Activated T-helper 17 cell treated with anti-CD3 and anti-CD28 coated beads, Interleukin-2, amount 50 U/mL, for 72 hours (primary cell): ENCODE results near the gene KIAA0513. TPM values are rescaled to one million over a fixed set of nuclear protein-coding genes. Genes with fewer than 3 reads are reported as not detected.

Experiments
- ATAC-seq: fragments of 150-1000 bp; cut with Tn5 transposase; replicated peaks from 2 replicates; pipeline ENCODE4 v1.10.0; 2021; ENCODE audit warnings: mild to moderate bottlenecking, moderate library complexity
- H3K27ac Mint-ChIP-seq: one replicate; pipeline ENCODE4 v1.8.0; 2022; ENCODE audit warnings: mixed read lengths
- H3K27me3 Mint-ChIP-seq: one replicate; pipeline ENCODE4 v1.8.0; 2022; ENCODE audit warnings: mixed read lengths
- H3K36me3 Mint-ChIP-seq: one replicate; pipeline ENCODE4 v1.8.0; 2022; ENCODE audit warnings: low read depth, mild to moderate bottlenecking, mixed read lengths
- H3K4me1 Mint-ChIP-seq: one replicate; pipeline ENCODE4 v1.8.0; 2022; ENCODE audit warnings: mixed read lengths
- H3K4me3 Mint-ChIP-seq: one replicate; pipeline ENCODE4 v1.8.0; 2022; ENCODE audit warnings: mild to moderate bottlenecking, mixed read lengths
- H3K9me3 Mint-ChIP-seq: one replicate; pipeline ENCODE4 v1.8.0; 2022; ENCODE audit warnings: mixed read lengths
- total RNA-seq, 2 donors: library from RNA; stranded (reverse); gene quantifications; one replicate each; pipeline ENCODE4 v1.2.3, GENCODE V29; 2022

Gene KIAA0513
- total RNA-seq, 2 donors from 2014 or later: 3.9 to 9.6 TPM

DNA sequence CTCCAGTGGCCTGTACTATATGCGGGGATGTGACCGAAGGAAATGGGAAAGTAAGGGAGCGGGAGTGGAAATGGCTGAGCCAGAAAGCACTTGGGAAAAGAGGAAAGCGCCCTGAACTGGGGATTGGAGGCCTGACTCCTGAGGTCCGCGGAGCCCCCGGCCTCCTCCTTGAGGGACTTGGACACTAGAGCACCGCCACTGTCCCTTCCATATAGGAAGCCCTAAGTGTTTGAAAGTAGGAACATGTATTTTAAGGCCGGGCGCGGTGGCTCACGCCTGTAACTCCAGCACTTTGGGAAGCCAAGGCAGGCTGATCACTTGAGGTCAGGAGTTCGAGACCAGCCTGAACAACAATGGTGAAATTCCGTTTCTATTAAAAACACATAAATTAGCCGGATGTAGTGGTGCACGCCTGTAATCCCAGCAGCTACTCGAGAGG is 15.7 kb upstream of the KIAA0513 start:
- peaks cover 15% of the 10 kb centered on the region for H3K36me3 Mint-ChIP-seq
- no peaks in the 10 kb centered on the region for H3K27me3 Mint-ChIP-seq
- H3K4me1 Mint-ChIP-seq: peaks cover 10% of the 10 kb centered on the region
- peak overlapping the region; percentile 100 for H3K4me3 Mint-ChIP-seq
- peak overlapping the region; percentile 99 for H3K27ac Mint-ChIP-seq
- no peak for ATAC-seq
- no peaks in the 10 kb centered on the region for H3K9me3 Mint-ChIP-seq

DNA sequence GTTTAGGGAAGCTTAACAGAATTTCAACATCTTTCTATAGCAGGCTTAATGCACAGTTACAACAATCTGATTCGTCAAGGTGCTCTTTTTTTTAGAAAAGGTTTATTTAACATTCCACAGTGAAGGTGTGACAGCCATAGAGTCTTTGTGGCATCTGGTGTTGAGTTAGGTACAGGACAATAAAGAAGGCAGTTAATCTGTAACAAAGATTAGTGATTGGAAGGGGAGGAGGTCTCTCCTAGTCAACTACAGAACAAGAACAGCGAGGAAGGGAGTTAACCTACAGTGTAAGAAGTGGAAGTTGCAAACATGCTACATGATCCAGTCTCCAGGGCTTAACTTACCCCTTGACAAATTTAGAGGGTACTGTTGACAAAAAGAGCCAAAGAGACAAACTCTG is 13.3 kb upstream of the KIAA0513 start:
- H3K27ac Mint-ChIP-seq: no peak overlapping the region
- no peaks in the 10 kb centered on the region for H3K27me3 Mint-ChIP-seq
- no peaks in the 10 kb centered on the region for H3K9me3 Mint-ChIP-seq
- no peak for ATAC-seq
- H3K36me3 Mint-ChIP-seq: peaks cover 7% of the 10 kb centered on the region
- peaks cover 16% of the 10 kb centered on the region for H3K4me1 Mint-ChIP-seq
- H3K4me3 Mint-ChIP-seq: no peak overlapping the region

DNA sequence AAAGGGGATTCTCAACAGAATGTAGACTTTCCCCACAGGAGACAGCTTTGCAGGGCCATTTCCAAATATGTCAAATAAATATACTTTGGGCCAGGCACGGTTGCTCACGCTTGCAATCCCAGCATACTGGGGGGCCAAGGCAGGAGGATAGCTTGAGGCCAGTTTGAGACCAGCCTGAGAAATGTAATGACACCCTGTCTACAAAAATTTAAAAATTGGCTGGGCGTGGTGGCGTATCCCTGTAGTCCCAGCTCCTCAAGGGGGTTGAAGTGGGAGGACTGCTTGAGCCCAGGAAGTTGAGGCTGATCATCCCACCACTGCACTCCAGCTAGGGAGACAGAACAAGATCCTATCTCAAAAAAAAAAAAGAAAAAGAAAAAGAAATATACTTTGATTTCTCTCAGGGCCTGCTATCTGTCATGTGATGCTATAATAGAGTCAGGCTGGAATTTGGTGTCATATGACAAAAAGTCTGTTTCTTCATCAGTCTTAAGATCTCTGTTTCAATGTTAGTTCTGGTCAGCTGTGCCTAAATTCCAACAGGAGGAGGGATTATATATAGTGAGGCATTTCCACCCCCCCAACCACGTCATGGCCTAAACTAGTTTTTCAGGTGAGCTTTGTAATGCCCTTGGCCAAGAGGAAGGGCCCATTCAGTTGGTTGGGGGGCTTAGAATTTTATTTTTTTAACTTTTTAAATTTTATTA is 12.0 kb upstream of the KIAA0513 start:
- H3K27me3 Mint-ChIP-seq: no peaks in the 10 kb centered on the region
- no peak overlapping the region for H3K4me3 Mint-ChIP-seq
- peaks cover 4% of the 10 kb centered on the region for H3K36me3 Mint-ChIP-seq
- ATAC-seq: no peak
- H3K9me3 Mint-ChIP-seq: no peaks in the 10 kb centered on the region
- H3K4me1 Mint-ChIP-seq: peaks cover 12% of the 10 kb centered on the region
- no peak overlapping the region for H3K27ac Mint-ChIP-seq

DNA sequence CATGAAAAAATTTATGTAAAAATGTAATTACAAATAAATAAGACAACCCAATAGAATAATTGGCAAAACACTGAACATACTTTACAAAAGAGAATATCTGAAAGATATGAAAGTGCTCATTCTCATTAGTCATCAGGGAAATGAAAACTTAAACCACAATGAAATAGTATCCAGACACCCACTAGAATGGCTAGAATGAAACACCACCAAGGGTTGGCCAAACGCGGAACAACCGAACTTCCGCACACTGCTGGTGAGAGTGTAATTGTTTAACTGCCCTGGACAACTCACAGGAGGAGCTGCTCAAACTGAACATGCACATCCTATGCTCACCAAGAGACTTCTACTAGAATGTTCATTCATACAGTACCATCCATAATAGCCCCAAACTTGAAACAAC is 10.4 kb upstream of the KIAA0513 start:
- H3K27ac Mint-ChIP-seq: no peak overlapping the region
- no peaks in the 10 kb centered on the region for H3K27me3 Mint-ChIP-seq
- H3K4me3 Mint-ChIP-seq: no peak overlapping the region
- ATAC-seq: peak; percentile 96
- H3K4me1 Mint-ChIP-seq: peaks cover 7% of the 10 kb centered on the region
- H3K36me3 Mint-ChIP-seq: no peaks in the 10 kb centered on the region
- H3K9me3 Mint-ChIP-seq: no peaks in the 10 kb centered on the region

DNA sequence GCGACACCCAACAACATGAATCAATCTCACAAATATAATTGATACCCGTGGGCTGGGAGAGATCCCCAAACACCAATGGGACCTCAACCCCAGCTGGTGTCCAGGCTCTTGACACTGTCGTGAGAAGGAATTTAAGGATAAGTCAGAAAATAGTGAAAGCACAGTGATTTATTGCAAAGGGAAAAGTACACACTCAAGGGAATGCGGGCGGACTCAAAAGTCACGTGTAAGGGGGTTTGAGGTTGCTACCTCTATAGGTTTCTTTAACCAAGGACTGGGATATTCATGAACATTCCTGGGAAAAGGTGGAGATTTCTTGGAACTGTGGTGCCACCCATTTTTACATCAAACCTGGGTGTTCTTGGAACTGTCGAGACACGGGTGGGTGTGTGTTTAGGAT is 10.0 kb upstream of the KIAA0513 start:
- Mint-ChIP-seq H3K9me3 (no peaks in the 10 kb centered on the region), H3K36me3 (no peaks in the 10 kb centered on the region), H3K27ac (no peak overlapping the region), H3K4me1 (peaks cover 7% of the 10 kb centered on the region), H3K27me3 (no peaks in the 10 kb centered on the region), H3K4me3 (no peak overlapping the region)
- ATAC-seq: no peak

DNA sequence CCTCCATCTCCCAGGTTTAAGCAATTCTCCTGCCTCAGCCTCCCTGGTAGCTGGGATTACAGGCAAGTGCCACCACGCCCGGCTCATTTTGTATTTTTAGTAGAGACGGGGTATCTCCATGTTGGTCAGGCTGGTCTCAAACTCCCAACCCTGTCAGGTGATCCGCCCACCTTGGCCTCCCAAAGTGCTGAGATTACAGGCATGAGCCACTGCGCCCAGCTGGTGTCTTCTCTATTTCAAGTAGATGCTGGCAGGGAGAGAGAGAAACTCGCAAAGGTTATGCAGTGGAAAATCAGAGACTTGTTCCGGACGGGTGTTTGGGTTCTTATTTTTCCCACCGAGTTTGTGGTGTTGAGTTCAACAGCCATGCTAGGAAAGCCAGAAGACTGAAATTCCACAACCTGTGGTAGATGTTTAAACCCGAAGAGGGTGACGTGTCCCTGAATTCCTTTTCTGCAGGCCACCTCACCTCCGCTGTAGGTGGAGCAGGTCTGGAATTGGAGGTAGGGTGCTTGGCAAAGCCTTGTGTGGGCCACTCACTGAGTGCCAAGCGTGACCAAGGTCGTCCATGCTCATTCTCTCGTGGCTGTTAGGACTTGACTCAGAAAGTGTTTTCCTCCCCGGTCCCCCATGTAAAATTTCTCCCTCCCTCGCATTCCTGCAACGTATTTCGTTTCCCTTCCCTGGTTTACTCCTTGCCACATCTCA is 8.9 kb upstream of the KIAA0513 start:
- no peak for ATAC-seq
- Mint-ChIP-seq H3K4me1 (peaks cover 7% of the 10 kb centered on the region), H3K27ac (no peak overlapping the region), H3K4me3 (no peak overlapping the region), H3K36me3 (no peaks in the 10 kb centered on the region), H3K9me3 (no peaks in the 10 kb centered on the region), H3K27me3 (no peaks in the 10 kb centered on the region)

DNA sequence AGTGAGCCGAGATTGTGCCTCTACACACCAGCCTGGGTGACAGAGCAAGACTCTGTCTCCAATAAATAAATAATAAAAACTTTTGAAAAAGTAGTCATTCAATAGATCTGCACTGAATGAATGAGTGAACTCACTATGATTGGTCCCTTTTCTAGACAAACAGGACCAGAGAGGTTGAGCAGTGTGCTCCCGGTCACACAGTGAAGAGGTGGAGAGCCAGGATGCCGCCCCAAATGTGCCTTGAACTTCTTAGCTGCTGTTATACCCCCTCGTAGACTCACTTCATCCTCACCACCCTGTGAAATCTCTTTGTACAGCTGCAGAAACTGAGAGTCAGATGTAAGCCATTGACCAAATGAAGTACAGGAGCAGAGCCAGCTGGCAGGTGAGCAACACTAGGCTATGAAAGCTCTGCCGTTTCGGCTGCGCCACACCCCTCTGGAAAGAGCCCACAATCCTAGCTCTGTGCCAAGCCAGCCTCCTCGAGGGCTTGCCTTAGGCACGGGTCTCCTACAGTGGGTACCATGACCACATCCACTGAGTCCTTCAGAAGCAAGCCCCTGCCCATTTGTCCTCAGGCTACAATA is 7.8 kb upstream of the KIAA0513 start:
- Mint-ChIP-seq H3K4me3 (no peak overlapping the region), H3K9me3 (no peaks in the 10 kb centered on the region), H3K27ac (no peak overlapping the region), H3K4me1 (peaks cover 7% of the 10 kb centered on the region), H3K27me3 (no peaks in the 10 kb centered on the region), H3K36me3 (no peaks in the 10 kb centered on the region)
- no peak for ATAC-seq

DNA sequence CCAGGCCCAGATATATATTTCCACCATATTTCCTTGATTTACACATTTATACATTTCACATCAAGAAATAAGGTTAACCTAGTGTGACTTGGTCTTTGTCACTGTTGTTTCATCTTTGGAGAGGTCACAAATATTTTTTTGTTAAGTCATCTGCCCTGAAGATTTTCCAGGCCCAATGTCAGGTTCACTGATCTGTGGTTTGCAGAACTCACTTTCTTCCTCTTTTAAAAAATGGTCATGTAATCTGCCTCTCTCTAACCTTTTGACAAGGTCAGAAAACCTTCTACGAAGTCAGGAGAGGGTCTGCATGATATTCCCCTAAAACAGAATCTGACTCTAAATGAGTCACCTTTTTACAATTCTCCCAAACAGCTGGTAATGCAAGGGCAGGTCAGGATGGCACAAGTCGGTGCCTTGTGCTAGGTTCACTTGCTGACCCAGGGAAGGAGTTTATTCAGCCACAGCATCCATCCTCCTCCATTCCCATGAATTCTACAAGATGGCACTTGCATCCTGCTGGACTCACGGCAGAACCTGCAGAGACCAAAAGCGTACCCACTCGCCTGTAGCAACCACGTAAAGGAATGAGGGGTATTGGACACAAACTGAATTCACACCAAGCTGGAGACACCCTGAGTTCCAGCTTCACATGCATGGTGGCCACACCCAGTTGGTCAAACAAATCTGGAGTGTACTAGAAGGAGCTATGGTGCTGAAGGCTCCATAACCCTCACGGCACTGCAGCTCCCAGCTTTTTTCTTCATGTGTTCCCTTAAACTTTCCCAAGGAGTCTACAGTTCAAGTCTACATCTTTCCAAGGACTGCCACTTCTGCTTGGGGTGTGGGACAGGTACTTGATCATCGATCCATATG is 1.6 kb upstream of the KIAA0513 start:
- H3K36me3 Mint-ChIP-seq: peaks cover 5% of the 10 kb centered on the region
- H3K4me1 Mint-ChIP-seq: peaks cover 13% of the 10 kb centered on the region
- no peak for ATAC-seq
- H3K4me3 Mint-ChIP-seq: peak overlapping the region; percentile 92
- H3K27ac Mint-ChIP-seq: peak overlapping the region; percentile 73
- no peaks in the 10 kb centered on the region for H3K27me3 Mint-ChIP-seq
- H3K9me3 Mint-ChIP-seq: no peaks in the 10 kb centered on the region

DNA sequence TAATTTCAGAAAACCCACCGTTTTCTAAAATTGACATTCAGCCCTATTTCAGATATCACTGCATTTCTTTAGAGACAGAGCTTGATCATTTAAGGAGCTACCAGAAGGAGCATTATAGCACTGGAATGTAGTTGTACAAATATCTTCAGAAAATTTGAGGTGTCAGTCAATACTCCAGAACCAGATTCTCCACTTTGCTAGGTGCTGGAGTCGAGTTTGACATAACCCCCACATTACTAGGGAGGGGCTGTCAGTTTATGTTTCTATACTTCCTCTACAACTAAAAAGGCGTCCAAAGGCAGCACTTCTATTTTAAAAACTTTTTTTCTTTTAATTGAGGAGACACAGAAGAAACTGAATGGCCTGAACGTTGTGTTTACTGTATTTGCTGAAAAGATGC is 892 bp upstream of the KIAA0513 start:
- H3K27ac Mint-ChIP-seq: peak overlapping the region; percentile 73

DNA sequence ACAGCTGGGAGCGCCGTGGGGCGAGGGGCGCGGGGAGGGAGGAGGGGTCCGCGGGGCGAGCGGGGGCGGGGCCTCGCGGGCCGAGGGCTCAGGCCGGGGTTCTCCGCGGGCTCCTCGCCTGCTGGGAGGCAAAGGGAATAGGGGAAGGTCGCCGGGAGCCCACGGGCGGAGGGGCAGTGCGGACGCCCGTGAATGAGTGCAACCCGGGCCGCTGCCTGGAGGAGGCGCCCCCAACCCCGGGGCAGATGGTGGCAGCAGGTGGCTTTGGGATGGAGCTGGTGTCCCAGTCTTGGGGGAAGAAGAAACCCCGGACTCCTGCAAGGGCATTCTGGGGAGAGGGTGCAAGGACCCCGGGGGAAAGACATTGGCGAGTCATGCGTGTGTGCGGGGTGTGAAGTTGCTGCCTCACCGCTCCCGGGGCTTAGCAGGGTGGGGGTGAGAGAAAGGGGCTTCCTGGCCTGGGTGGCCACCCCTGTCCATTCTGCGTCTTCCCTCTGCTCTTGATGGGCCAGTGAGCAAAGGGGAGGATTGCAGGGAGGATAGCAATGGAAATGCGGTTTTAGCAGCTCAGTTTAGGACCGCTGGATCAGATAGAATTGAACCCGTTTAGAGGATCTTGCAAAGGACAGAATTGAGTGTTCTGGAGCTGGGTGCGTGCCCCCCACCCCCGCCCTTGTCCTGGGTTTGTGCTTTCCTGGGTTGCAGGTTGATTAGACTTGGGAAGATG is 526 bp downstream of the KIAA0513 start:
- peak overlapping the region; percentile 92 for H3K4me3 Mint-ChIP-seq
- peak; percentile 1 for ATAC-seq
- H3K4me1 Mint-ChIP-seq: peaks cover 13% of the 10 kb centered on the region
- H3K27me3 Mint-ChIP-seq: no peaks in the 10 kb centered on the region
- H3K9me3 Mint-ChIP-seq: no peaks in the 10 kb centered on the region
- H3K36me3 Mint-ChIP-seq: peaks cover 5% of the 10 kb centered on the region
- peak overlapping the region; percentile 85 for H3K27ac Mint-ChIP-seq

More for the DNA sequence above, 892 bp upstream of the KIAA0513 start:
- Mint-ChIP-seq H3K27me3 (no peaks in the 10 kb centered on the region), H3K4me3 (peak overlapping the region; percentile 92), H3K9me3 (no peaks in the 10 kb centered on the region), H3K36me3 (peaks cover 5% of the 10 kb centered on the region), H3K4me1 (peaks cover 13% of the 10 kb centered on the region)
- ATAC-seq: no peak

DNA sequence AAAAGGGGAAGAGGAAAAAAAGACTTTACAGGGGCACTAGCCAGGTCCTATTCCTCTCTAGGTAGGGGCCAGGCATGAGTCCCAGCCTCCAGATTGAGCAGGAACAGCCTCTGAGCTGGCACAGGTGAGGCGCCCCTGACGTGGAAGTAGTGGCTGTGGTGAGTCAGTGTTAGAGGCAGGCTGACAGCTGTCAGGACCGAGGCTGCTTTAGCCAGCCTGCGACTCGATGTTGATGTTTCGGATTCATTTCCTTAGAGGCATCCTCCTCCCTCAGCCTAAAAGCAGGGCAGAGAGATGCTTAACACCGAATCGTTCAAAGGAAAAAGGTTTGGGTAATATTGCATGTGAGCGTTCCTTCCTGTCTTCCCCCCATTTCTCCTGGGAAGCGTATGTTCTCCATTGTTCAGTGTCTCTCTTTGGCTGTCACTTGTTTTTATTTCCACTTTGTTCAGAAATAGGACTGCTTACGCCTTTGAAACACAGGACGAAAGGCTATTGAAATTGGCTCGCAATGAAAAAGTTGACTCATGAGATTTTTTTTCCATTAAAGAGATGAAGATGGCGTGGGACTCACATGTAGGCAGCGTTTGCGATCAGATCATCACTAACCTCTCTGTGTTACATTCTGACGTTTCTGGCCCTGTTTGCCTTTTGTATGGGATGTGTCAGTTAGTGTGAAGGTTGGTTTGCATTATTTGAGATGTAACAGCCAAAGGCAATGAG is 1.3 kb downstream of the KIAA0513 start:
- Mint-ChIP-seq H3K9me3 (no peaks in the 10 kb centered on the region), H3K27me3 (no peaks in the 10 kb centered on the region), H3K4me1 (peaks cover 13% of the 10 kb centered on the region), H3K36me3 (peaks cover 5% of the 10 kb centered on the region), H3K27ac (peak overlapping the region; percentile 85), H3K4me3 (peak overlapping the region; percentile 92)
- ATAC-seq: peak; percentile 87

DNA sequence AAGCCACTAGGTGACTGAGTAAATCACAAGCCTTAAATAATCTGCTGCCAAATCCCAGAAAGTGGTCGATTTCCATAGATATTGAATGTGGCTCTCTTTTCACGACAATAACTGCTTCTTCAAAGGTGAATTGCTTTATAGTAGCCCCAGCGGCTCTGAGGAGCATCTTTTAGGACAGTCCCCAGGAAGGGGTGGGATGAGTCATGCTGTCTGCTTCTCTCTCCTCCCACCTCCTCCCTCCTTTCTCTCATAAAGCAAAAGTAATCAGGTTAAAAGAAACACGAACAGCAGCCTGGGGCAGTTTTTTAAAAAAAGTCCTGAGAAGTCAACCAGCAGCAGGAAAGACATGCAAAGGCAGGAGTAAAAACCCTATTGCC is 1.8 kb downstream of the KIAA0513 start:
- H3K36me3 Mint-ChIP-seq: peaks cover 5% of the 10 kb centered on the region
- H3K27ac Mint-ChIP-seq: peak overlapping the region; percentile 85
- ATAC-seq: peak; percentile 76
- H3K27me3 Mint-ChIP-seq: no peaks in the 10 kb centered on the region
- H3K9me3 Mint-ChIP-seq: no peaks in the 10 kb centered on the region
- H3K4me3 Mint-ChIP-seq: peak overlapping the region; percentile 92
- H3K4me1 Mint-ChIP-seq: peaks cover 13% of the 10 kb centered on the region

DNA sequence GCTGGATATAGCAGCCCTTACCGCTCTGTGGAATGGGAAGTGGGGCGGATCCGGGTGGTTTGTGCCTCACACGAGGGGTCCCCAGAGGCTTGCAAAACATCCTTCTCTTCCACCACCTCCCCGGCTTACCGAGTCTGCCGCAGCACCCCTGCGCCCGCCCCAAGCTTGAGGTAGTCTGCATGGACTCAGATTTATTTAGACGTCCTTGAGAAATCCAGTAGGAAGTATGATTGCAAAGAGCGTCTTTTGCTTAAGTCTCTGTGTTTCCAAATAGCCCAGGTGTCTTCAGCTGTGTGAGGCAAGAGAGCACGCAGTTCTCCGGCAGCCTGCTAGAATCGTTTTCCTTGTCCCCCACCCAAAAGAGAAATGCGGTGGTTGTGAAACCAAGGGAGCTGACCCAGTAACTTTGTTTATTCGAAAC is 2.4 kb downstream of the KIAA0513 start:
- Mint-ChIP-seq H3K27ac (peak overlapping the region; percentile 85), H3K9me3 (no peaks in the 10 kb centered on the region), H3K36me3 (peaks cover 5% of the 10 kb centered on the region), H3K4me1 (peaks cover 13% of the 10 kb centered on the region), H3K27me3 (no peaks in the 10 kb centered on the region), H3K4me3 (peak overlapping the region; percentile 92)
- no peak for ATAC-seq
